Activated CD8-positive, alpha-beta memory T cell treated with anti-CD3 and anti-CD28 coated beads, Interleukin-2, amount 10 ng/mL, durations not matched to agents 7 days and 5 days (primary cell): ENCODE results near the gene CDC123. TPM values are rescaled to one million over a fixed set of nuclear protein-coding genes. Genes with fewer than 3 reads are reported as not detected.
A peak's percentile ranks its signal among the peaks of the same experiment; 100 is the strongest.

ENCODE experiments used
- ATAC-seq: fragments of 150-1000 bp; cut with Tn5 transposase; one replicate; pipeline ENCODE4 v1.10.0; 2021; ENCODE audit warnings: moderate library complexity
- CTCF ChIA-PET: fragments of 350-600 bp; sonication (Branson Sonifier 250); formaldehyde crosslinking; loops from one replicate; lab custom pipeline; 2021; ENCODE audit warnings: antibody characterized with exemption; lab: Charles Lee
- DNase-seq: peaks from one replicate; pipeline ENCODE4 v3.0.0-alpha.2; 2020
- H3K27ac Mint-ChIP-seq: one replicate; pipeline ENCODE4 v1.8.0; 2021; ENCODE audit warnings: mild to moderate bottlenecking, mixed read lengths
- H3K27me3 Mint-ChIP-seq: one replicate; pipeline ENCODE4 v1.8.0; 2021; ENCODE audit warnings: mixed read lengths
- H3K36me3 Mint-ChIP-seq: one replicate; pipeline ENCODE4 v1.8.0; 2021; ENCODE audit warnings: mild to moderate bottlenecking, mixed read lengths
- H3K4me1 Mint-ChIP-seq: one replicate; pipeline ENCODE4 v1.8.0; 2021; ENCODE audit warnings: mixed read lengths
- H3K4me3 Mint-ChIP-seq: one replicate; pipeline ENCODE4 v1.8.0; 2021; ENCODE audit warnings: mild to moderate bottlenecking, moderate library complexity, mixed read lengths
- H3K9me3 Mint-ChIP-seq: one replicate; pipeline ENCODE4 v1.8.0; 2022; ENCODE audit warnings: low read depth, mixed read lengths
- total RNA-seq, 2 experiments: library from RNA; stranded (reverse); gene quantifications; one replicate each; pipeline ENCODE4 v1.2.3, GENCODE V29; 2021

The CDC123 gene
- total RNA-seq, 2 experiments from 2014 or later: 95.2 to 130 TPM

- peaks cover 44% of the 10 kb centered on the region for H3K36me3 Mint-ChIP-seq
- no peak overlapping the region for H3K4me3 Mint-ChIP-seq
- CTCF ChIA-PET: interaction anchor here (0.9 to 3.1 kb wide), 4 partner anchors 10 to 22 kb away, joined by 3 to 11 read pairs (median 4); partner anchors contain the start of genes CDC123 and NUDT5
- peak; percentile 25 for DNase-seq
- peaks cover 4% of the 10 kb centered on the region for H3K9me3 Mint-ChIP-seq
- H3K4me1 Mint-ChIP-seq: peaks cover 44% of the 10 kb centered on the region
- H3K27ac Mint-ChIP-seq: peak overlapping the region; percentile 53
- ATAC-seq: no peak
- H3K27me3 Mint-ChIP-seq: no peaks in the 10 kb centered on the region
Measured at GRCh38 chr10:12179606-12180170, 16.3 kb upstream of the CDC123 start.

- peaks cover 46% of the 10 kb centered on the region for H3K4me1 Mint-ChIP-seq
- DNase-seq: peak; percentile 3
- CTCF ChIA-PET: interaction anchor here (0.6 to 3.1 kb wide), 6 partner anchors 9 to 21 kb away, joined by 3 to 11 read pairs (median 4); partner anchors contain the start of genes CDC123 and NUDT5
- H3K27me3 Mint-ChIP-seq: no peaks in the 10 kb centered on the region
- H3K27ac Mint-ChIP-seq: peak overlapping the region; percentile 98
- no peak overlapping the region for H3K4me3 Mint-ChIP-seq
- peaks cover 4% of the 10 kb centered on the region for H3K9me3 Mint-ChIP-seq
- no peak for ATAC-seq
- H3K36me3 Mint-ChIP-seq: peaks cover 51% of the 10 kb centered on the region
Measured at GRCh38 chr10:12180221-12180974, 15.6 kb upstream of the CDC123 start.

DNA sequence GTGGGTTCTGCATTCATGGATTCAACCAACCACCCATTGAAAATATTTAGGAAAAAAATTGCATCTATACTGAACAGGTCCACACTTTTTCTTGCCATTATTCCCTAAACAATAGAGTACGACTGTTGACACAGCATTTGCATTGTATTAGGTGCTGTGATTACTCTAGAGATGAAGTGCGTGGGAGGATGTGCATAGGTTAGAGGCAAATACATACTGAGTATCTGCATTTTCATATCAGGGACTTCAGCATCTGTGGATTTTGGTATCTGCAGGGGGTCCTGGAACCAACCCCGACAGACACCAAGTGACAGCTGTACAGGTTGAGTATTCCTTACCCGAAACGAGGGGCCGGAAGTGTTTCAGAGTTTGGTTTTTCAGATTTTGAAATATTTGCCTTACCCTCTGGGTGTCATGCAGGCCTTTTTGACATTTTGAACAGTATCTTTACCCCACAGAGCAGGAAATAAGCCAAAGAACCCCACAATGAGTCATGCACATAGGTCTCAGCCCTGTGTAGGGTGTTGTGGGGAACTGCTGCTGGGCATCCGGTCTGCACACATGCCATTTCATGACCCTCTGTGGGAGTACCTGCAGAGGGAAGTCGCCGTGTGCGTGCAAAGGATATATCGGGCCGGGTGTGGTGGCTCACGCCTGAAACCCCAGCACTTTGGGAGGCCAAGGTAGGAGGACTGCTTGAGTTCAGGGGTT is 14.8 kb upstream of the CDC123 start:
- Mint-ChIP-seq H3K9me3 (peaks cover 4% of the 10 kb centered on the region), H3K27me3 (no peaks in the 10 kb centered on the region), H3K36me3 (peaks cover 58% of the 10 kb centered on the region), H3K27ac (peak overlapping the region; percentile 98), H3K4me3 (peak overlapping the region; percentile 41), H3K4me1 (peaks cover 50% of the 10 kb centered on the region)
- peak; percentile 95 for DNase-seq
- CTCF ChIA-PET: interaction anchor here (0.6 to 3.1 kb wide), 4 partner anchors 8 to 15 kb away, joined by 3 to 11 read pairs (median 4); partner anchors contain the start of genes CDC123 and NUDT5
- peak; percentile 99 for ATAC-seq

- Mint-ChIP-seq H3K27me3 (no peaks in the 10 kb centered on the region), H3K27ac (no peak overlapping the region), H3K36me3 (peaks cover 68% of the 10 kb centered on the region), H3K4me1 (peaks cover 58% of the 10 kb centered on the region), H3K4me3 (no peak overlapping the region), H3K9me3 (peaks cover 4% of the 10 kb centered on the region)
- CTCF ChIA-PET: interaction anchor here (2.6 kb wide), 1 partner anchor 11 kb away, joined by 12 read pairs; the partner anchor contains the start of genes CDC123 and NUDT5
- no peak for ATAC-seq
- peak; percentile 2 for DNase-seq
Measured at GRCh38 chr10:12184165-12184564, 11.8 kb upstream of the CDC123 start.

DNA sequence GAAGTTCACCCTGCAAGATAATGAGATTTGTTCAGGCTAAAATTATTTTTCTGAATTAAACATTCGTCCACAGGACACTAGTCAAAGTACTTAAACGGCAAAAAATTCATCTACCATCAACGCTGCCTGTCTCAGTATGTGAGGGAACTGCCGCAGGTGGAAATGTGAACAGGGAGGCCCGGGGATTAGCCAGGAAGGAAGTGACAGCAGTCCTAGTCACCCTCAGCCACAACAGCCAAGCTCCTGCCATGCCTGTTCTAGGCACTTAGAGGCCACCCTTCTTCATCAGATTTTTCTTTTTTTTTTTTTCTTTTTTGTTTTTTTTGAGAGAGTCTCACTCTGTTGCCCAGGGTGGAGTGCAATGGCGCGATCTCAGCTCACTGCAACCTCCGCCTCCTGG is 9.7 kb upstream of the CDC123 start:
- H3K36me3 Mint-ChIP-seq: peaks cover 64% of the 10 kb centered on the region
- peaks cover 4% of the 10 kb centered on the region for H3K9me3 Mint-ChIP-seq
- CTCF ChIA-PET: no interaction called here
- H3K27me3 Mint-ChIP-seq: no peaks in the 10 kb centered on the region
- H3K27ac Mint-ChIP-seq: peak overlapping the region; percentile 61
- DNase-seq (no peak), ATAC-seq (no peak)
- H3K4me3 Mint-ChIP-seq: no peak overlapping the region
- peaks cover 48% of the 10 kb centered on the region for H3K4me1 Mint-ChIP-seq

DNA sequence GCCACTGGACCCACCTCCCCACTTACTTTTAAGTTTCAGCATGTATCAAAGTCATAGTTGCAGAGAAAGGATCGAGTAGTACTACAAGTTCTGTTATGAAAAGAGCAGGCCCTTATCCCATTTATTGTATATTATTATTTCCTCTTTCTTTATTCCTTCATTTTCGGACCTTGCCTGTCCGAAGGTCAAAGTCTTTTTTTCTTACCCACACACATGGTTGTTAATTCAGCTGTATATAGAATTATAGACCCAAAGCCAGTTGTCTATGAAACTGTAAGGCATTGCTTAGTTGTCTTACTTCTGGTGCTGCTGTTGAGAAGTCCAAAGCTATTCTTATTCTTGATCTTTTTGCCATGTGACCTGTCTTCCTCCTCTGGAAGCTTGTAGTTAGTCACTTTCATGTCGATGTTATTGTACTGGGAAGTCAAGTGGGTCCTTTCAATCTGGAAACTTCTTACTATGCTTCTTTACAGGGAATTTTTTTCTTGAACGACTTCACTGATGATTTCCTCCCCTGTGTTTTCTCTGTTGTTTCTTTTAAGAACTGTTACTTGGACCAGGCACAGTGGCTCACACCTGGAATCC is 8.6 kb upstream of the CDC123 start:
- H3K9me3 Mint-ChIP-seq: peaks cover under 1% of the 10 kb centered on the region
- H3K36me3 Mint-ChIP-seq: peaks cover 60% of the 10 kb centered on the region
- H3K4me3 Mint-ChIP-seq: no peak overlapping the region
- ATAC-seq (no peak), DNase-seq (no peak)
- peaks cover 47% of the 10 kb centered on the region for H3K4me1 Mint-ChIP-seq
- no peaks in the 10 kb centered on the region for H3K27me3 Mint-ChIP-seq
- CTCF ChIA-PET: interaction anchor here (0.6 kb wide), 1 partner anchor 33 kb away, joined by 3 read pairs; no protein-coding TSS in a partner anchor
- H3K27ac Mint-ChIP-seq: peak overlapping the region; percentile 34

DNA sequence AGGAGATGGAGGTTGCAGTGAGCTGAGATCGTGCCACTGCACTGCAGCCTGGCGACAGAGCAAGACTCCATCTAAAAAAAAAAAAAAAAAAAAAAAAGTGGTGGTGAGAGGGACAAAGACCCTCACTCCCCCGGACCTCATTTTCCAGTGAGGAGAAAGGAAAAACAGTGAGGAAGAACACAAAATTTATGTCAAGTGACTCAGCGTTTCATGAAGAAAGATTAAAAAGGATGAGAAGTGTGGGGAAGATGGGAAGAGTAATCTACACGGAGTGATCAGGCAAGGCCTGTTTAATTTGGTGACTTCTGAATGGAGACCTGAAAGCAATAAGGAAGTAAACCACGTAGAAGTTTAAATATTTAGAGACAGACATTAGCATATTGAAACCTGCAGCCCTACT is 7.3 kb upstream of the CDC123 start:
- CTCF ChIA-PET: interaction anchor here (1.1 kb wide), 1 partner anchor 93 kb away, joined by 3 read pairs; no protein-coding TSS in a partner anchor
- Mint-ChIP-seq H3K27me3 (no peaks in the 10 kb centered on the region), H3K4me3 (no peak overlapping the region), H3K36me3 (peaks cover 55% of the 10 kb centered on the region), H3K9me3 (no peaks in the 10 kb centered on the region), H3K4me1 (peaks cover 54% of the 10 kb centered on the region), H3K27ac (peak overlapping the region; percentile 4)
- no peak for ATAC-seq
- DNase-seq: no peak

- Mint-ChIP-seq H3K36me3 (peaks cover 53% of the 10 kb centered on the region), H3K9me3 (no peaks in the 10 kb centered on the region), H3K27me3 (no peaks in the 10 kb centered on the region), H3K27ac (no peak overlapping the region), H3K4me3 (no peak overlapping the region), H3K4me1 (peaks cover 59% of the 10 kb centered on the region)
- DNase-seq: no peak
- CTCF ChIA-PET: interaction anchor here (1.0 to 1.7 kb wide), 2 partner anchors 8 to 25 kb away, joined by 3 to 5 read pairs; no protein-coding TSS in a partner anchor
- no peak for ATAC-seq
Measured at GRCh38 chr10:12189426-12189825, 6.6 kb upstream of the CDC123 start.

DNA sequence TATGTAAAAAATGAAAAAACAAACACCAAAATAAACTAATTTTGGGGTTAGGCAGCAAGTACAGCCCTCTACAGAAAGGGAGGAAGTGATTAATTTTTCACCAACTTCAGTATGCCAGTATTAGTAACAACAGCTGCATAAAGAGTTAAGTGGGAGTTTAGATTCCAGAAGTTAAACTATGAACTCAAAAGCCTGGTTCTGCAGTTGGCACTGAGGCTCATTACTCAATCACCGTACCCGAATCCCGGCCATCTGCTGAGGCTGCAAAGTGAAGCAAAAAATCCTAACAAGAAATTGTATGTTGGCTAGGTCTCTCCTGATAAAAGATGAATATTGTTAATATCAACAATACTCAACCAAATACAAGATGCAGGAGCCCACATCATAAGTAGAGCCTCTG is 4.3 kb upstream of the CDC123 start:
- Mint-ChIP-seq H3K4me3 (no peak overlapping the region), H3K36me3 (peaks cover 44% of the 10 kb centered on the region), H3K9me3 (no peaks in the 10 kb centered on the region), H3K27ac (peak overlapping the region; percentile 81), H3K27me3 (no peaks in the 10 kb centered on the region), H3K4me1 (peaks cover 53% of the 10 kb centered on the region)
- DNase-seq (no peak), ATAC-seq (no peak)
- CTCF ChIA-PET: no interaction called here

- H3K4me1 Mint-ChIP-seq: peaks cover 48% of the 10 kb centered on the region
- CTCF ChIA-PET: no interaction called here
- no peaks in the 10 kb centered on the region for H3K9me3 Mint-ChIP-seq
- H3K36me3 Mint-ChIP-seq: peaks cover 32% of the 10 kb centered on the region
- H3K27ac Mint-ChIP-seq: peak overlapping the region; percentile 5
- H3K27me3 Mint-ChIP-seq: no peaks in the 10 kb centered on the region
- peak overlapping the region; percentile 2 for H3K4me3 Mint-ChIP-seq
- no peak for ATAC-seq
- DNase-seq: no peak
Measured at GRCh38 chr10:12193193-12193592, 2.8 kb upstream of the CDC123 start.

DNA sequence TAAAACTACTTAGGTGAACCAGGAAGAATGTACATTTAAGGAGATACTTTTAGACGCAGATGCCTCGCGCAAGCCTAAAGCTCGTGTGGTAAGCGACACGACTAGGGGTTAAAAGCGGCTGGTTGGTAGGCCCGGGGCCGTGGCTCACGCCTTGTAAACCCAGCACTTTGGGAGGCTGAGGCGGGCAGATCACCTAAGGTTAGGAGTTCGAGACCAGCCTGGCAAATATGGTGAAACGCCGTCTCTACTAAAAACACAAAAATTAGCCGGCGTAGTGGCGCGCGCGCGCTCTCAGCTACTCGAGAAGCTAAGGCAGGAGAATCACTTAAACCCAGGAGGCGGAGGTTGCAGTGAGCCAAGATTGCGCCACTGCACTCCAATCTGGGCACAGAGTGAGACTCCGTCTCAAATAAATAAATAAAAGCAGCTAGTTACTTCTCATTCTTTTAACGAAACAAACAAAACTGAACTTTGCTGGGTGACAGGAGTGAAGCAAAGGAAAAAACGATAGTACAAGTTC is 1.2 kb upstream of the CDC123 start:
- no peaks in the 10 kb centered on the region for H3K9me3 Mint-ChIP-seq
- peaks cover 58% of the 10 kb centered on the region for H3K4me1 Mint-ChIP-seq
- CTCF ChIA-PET: interaction anchor here (1.4 to 2.1 kb wide), 5 partner anchors 11 to 64 kb away, joined by 3 to 15 read pairs (median 11); no protein-coding TSS in a partner anchor
- H3K27me3 Mint-ChIP-seq: no peaks in the 10 kb centered on the region
- peak overlapping the region; percentile 97 for H3K4me3 Mint-ChIP-seq
- ATAC-seq (no peak), DNase-seq (peak; percentile 63)
- H3K36me3 Mint-ChIP-seq: peaks cover 37% of the 10 kb centered on the region
- H3K27ac Mint-ChIP-seq: peak overlapping the region; percentile 92

- Mint-ChIP-seq H3K4me1 (peaks cover 56% of the 10 kb centered on the region), H3K27ac (peak overlapping the region; percentile 92), H3K4me3 (peak overlapping the region; percentile 97), H3K36me3 (peaks cover 33% of the 10 kb centered on the region), H3K27me3 (no peaks in the 10 kb centered on the region), H3K9me3 (no peaks in the 10 kb centered on the region)
- ATAC-seq (peak; percentile 8), DNase-seq (no peak)
- CTCF ChIA-PET: interaction anchor here (1.4 to 2.1 kb wide), 5 partner anchors 11 to 65 kb away, joined by 3 to 15 read pairs (median 11); no protein-coding TSS in a partner anchor
Measured at GRCh38 chr10:12195281-12195602, 746 bp upstream of the CDC123 start.
